Activated CD8-positive, alpha-beta T cell treated with anti-CD3 and anti-CD28 coated beads for 36 hours (primary cell): Measurements from ENCODE around the gene BRK1. TPM values are rescaled to one million over a fixed set of nuclear protein-coding genes. Genes with fewer than 3 reads are reported as not detected.
A peak's percentile ranks its signal among the peaks of the same experiment; 100 is the strongest.
"Not testable (repeated sequence)": the region's sequence is repeated elsewhere in the genome, so short reads cannot be mapped to it uniquely, and the experiment has no call there.

Experiments used
- ATAC-seq: fragments of 200-7000 bp; cut with Tn5 transposase; one replicate; pipeline ENCODE4 v1.10.0; 2021; ENCODE audit warnings: mild to moderate bottlenecking, moderate library complexity
- CTCF ChIA-PET: fragments of 350-600 bp; sonication (Branson Sonifier 250); formaldehyde crosslinking; loops from one replicate; lab custom pipeline; 2021; ENCODE audit warnings: antibody characterized with exemption; lab: Charles Lee
- POLR2A ChIA-PET: fragments of 350-600 bp; sonication (Branson Sonifier 250); formaldehyde crosslinking; loops from one replicate; lab custom pipeline; 2021; ENCODE audit warnings: antibody characterized with exemption; lab: Charles Lee
- DNase-seq: peaks from one replicate; pipeline ENCODE4 v3.0.0-alpha.2; 2020
- H3K27ac Mint-ChIP-seq: one replicate; pipeline ENCODE4 v1.8.0; 2021; ENCODE audit warnings: mild to moderate bottlenecking, mixed read lengths
- H3K27me3 Mint-ChIP-seq: one replicate; pipeline ENCODE4 v1.8.0; 2021; ENCODE audit warnings: mixed read lengths
- H3K36me3 Mint-ChIP-seq: one replicate; pipeline ENCODE4 v1.8.0; 2021; ENCODE audit warnings: low read depth, mixed read lengths
- H3K4me1 Mint-ChIP-seq: one replicate; pipeline ENCODE4 v1.8.0; 2021; ENCODE audit warnings: low read depth, mixed read lengths
- H3K4me3 Mint-ChIP-seq: one replicate; pipeline ENCODE4 v1.8.0; 2021; ENCODE audit warnings: mild to moderate bottlenecking, moderate library complexity, mixed read lengths
- H3K9me3 Mint-ChIP-seq: one replicate; pipeline ENCODE4 v1.8.0; 2021; ENCODE audit warnings: mixed read lengths
- CTCF ChIP-seq: fragments of 200-600 bp; IDR thresholded peaks from one replicate; pipeline ENCODE4 v1.8.0; 2022; ENCODE audit warnings: antibody characterized with exemption, mild to moderate bottlenecking
- intact Hi-C: fragments of 100-400 bp; cut with micrococcal nuclease; formaldehyde crosslinking; loops from one replicate; pipeline ENCODE4 v1.10.0; 2022
- total RNA-seq, 2 experiments: library from RNA; stranded (reverse); gene quantifications; one replicate each; pipeline ENCODE4 v1.2.3, GENCODE V29; 2021

The BRK1 gene
- total RNA-seq, 2 experiments from 2014 or later = 107 to 108 TPM

DNA sequence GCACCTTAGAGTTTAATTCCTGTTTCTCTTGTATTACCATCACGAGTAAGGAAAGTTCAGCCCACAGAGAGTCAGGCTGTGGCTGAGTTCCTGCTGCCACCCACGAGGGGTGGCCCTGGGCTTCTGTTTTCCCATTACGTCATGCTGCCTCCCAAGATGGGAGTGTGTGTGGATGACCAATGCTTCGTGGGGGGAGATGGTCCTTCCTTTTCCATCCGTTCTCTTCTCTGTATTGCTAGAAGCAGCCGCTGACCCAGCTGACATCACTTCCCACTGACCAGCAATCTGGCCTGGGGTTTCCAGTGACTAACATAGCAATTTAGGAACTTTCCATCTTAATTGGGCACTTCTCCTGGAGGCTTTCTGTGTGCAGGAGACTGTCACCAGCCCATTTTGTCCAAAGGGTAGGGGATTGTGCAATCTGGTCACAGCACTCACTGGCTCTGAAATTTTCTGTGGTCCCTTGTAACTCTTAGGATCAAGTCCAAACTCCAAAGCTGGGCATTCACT is 58.5 kb downstream of the BRK1 start:
- Mint-ChIP-seq H3K36me3 (peaks cover 6% of the 10 kb centered on the region), H3K27me3 (no peaks in the 10 kb centered on the region), H3K27ac (peak overlapping the region; percentile 10), H3K9me3 (peaks cover 5% of the 10 kb centered on the region), H3K4me3 (no peak overlapping the region), H3K4me1 (peaks cover 15% of the 10 kb centered on the region)
- intact Hi-C loops = no loop called here
- CTCF ChIA-PET = no interaction called here
- POLR2A ChIA-PET = no interaction called here
- ATAC-seq (peak; percentile 47), DNase-seq (no peak)
- TF ChIP-seq CTCF = no peak

- DNase-seq, H3K4me3 Mint-ChIP-seq, H3K27ac Mint-ChIP-seq, H3K27me3 Mint-ChIP-seq, intact Hi-C loops, ATAC-seq, H3K36me3 Mint-ChIP-seq, H3K9me3 Mint-ChIP-seq: not testable (repeated sequence)
- POLR2A ChIA-PET = interaction anchor here (0.6 to 1.7 kb wide), 4 partner anchors 15 to 170 kb away, joined by 3 to 4 read pairs (median 4); no protein-coding TSS in a partner anchor
- H3K4me1 Mint-ChIP-seq = peaks cover 15% of the 10 kb centered on the region
- CTCF ChIA-PET = interaction anchor here (0.6 kb wide), 1 partner anchor 355 kb away, joined by 3 read pairs; no protein-coding TSS in a partner anchor
These were observed 59.9 kb downstream of the BRK1 start for GRCh38 chr3:10175334-10175733.

- H3K36me3 Mint-ChIP-seq, H3K27me3 Mint-ChIP-seq, CTCF ChIA-PET, DNase-seq, H3K4me3 Mint-ChIP-seq, intact Hi-C loops, H3K27ac Mint-ChIP-seq, ATAC-seq, H3K9me3 Mint-ChIP-seq: not testable (repeated sequence)
- peaks cover 15% of the 10 kb centered on the region for H3K4me1 Mint-ChIP-seq
- POLR2A ChIA-PET = interaction anchor here (1.7 kb wide), 1 partner anchor 46 kb away, joined by 3 read pairs; no protein-coding TSS in a partner anchor
These were observed 60.7 kb downstream of the BRK1 start for GRCh38 chr3:10176150-10176549.

Other genes starting within 250 kb of the BRK1 start
- not detected for gene CIDEC, start 235.4 kb upstream of the BRK1 start, total RNA-seq
- gene JAGN1, start 225.1 kb upstream of the BRK1 start, total RNA-seq = 10 to 100 TPM; 29.7 to 30.3 TPM
- 1 to 10 TPM; 1.2 to 1.7 TPM for gene IL17RE, start 212.8 kb upstream of the BRK1 start, total RNA-seq
- gene IL17RC, start 198.6 kb upstream of the BRK1 start, total RNA-seq = under 1 TPM; 0.22 to 0.32 TPM
- 10 to 100 TPM in 1 of 2 experiments, 1 to 10 TPM in 1; 9.4 to 13.0 TPM for gene CRELD1, start 181.8 kb upstream of the BRK1 start, total RNA-seq
- 1 to 10 TPM; 5.6 to 5.7 TPM for gene PRRT3, start 163.3 kb upstream of the BRK1 start, total RNA-seq
- gene EMC3, start 128.8 kb upstream of the BRK1 start, total RNA-seq = 10 to 100 TPM; 35.2 to 37.9 TPM
- gene FANCD2, start 89.2 kb upstream of the BRK1 start, total RNA-seq = 10 to 100 TPM; 90.3 to 97.9 TPM
- gene FANCD2OS, start 7.4 kb upstream of the BRK1 start, total RNA-seq = not detected
- 10 to 100 TPM; 43.6 to 46.9 TPM for gene VHL, start 26.1 kb downstream of the BRK1 start, total RNA-seq
- 1 to 10 TPM; 3.0 TPM for gene IRAK2, start 49.2 kb downstream of the BRK1 start, total RNA-seq
- gene TATDN2, start 132.8 kb downstream of the BRK1 start, total RNA-seq = 10 to 100 TPM; 37.1 to 38.5 TPM
- under 1 TPM in 1 of 2 experiments, not detected in 1; 0.22 TPM for gene GHRL, start 177.3 kb downstream of the BRK1 start, total RNA-seq
- 10 to 100 TPM; 89.7 to 89.8 TPM for gene SEC13, start 205.4 kb downstream of the BRK1 start, total RNA-seq